Limb (tissue), 2 donors: Measurements from ENCODE around the gene ZNF672.
"Not testable (repeated sequence)": the region's sequence is repeated elsewhere in the genome, so short reads cannot be mapped to it uniquely, and the experiment has no call there.

Experiments
- DNase-seq, 2 donors: peaks; one replicate each; pipeline ENCODE4 v3.0.0-alpha.2; 2016; ENCODE audit errors: extremely low spot score in 2 of 2

ZNF672 gene

DNA sequence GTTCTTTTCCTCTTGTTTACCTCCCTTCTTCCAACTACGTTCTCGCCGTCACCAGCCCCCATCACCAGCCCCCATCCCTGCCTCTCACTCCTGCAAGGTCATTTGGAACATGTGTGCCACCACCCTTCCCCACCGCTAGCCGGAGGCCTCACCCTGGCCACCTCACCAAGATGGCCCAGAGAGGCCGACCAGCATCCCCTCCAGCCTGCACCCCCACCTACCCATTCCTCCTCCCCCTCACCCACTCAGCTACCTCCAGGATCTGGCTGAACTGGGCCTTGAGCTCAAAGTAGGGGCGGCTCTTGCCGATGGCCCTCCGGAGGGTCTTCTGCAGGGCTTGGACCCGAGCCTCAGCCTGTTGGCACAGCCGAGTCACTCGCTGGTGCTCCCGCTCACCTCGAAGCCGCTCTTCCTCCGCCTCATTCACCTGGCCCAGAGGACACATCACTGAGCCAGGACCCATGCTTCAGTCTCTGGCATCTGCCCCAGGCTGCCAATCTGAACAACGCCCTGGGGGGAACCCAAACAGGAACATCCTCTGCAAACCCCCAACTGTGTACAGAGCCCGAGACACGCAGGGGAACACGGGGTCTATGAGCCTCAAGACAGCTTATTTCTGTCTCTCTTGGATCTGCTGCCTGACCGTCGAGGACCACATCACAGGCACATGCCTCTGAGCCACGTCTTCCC lies 25.1 kb upstream of the ZNF672 start:
- DNase-seq: no peak

DNA sequence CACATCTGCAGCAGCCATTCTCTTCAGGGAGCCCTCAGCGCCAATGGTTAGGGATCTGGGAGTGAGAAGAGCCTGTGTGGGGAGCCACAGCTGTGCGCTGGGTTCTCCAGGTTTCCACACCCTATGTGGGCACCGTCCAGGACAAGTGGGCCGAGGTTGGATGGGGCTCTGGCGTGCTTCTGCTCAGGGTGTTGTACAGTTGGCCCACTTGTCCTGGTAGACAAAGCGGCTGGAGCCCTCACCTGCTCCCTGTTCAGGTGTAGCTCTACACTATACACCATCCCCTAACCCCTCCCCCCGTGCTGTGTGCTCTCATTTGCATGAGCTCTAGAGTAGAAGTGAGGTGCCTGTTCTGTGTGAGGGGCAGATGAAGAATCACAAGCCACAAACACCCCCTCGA lies 24.5 kb upstream of the ZNF672 start:
- no peak for DNase-seq

DNA sequence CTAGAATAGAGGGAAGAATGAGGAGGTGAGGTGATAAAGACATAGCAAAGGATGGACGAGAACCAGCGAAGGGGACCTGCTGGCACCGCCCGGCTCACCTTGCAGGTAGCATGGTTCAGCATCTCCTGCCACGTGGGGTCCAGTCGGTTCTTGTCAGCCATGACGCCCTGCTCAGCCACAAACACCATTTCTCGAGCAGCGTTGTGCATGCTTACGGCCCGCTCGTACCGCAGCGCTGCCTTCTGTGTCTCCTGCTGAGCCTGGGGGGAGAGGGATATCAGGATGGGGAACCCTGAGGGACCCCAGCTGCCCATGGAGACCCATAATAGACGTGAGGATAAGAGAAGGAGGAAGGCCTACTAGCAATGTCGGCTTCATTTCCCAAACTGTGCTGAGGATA lies 23.7 kb upstream of the ZNF672 start:
- DNase-seq: no peak

DNA sequence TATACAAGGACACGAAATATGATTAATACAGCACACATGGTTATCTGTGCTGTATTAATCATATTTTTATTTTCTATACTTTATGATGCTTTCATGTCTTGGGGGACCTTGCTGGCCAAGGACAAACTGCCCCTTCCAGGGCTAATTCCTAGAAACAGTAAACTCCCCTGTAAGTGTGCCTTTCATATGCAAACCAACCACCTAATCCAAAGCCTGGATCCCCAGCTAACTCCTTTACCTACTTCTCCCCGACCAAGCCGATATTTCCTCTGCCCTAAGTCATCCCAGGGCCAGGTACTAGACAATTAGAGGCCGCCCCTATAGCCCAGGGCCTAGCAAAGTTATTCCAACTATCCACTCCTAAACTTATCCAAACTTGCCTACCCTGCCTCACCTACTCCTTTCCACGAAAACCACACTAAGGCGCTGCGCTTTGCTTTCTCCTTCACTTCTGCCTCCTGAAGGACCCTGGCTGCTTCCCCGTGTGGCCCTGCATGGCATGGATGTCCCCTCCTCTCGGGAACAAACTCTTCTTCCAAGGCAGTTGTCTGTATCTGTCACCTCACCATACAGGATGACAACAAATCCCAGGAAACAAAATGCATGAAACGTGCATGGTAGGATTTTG lies 22.5 kb upstream of the ZNF672 start:
- DNase-seq: no peak

DNA sequence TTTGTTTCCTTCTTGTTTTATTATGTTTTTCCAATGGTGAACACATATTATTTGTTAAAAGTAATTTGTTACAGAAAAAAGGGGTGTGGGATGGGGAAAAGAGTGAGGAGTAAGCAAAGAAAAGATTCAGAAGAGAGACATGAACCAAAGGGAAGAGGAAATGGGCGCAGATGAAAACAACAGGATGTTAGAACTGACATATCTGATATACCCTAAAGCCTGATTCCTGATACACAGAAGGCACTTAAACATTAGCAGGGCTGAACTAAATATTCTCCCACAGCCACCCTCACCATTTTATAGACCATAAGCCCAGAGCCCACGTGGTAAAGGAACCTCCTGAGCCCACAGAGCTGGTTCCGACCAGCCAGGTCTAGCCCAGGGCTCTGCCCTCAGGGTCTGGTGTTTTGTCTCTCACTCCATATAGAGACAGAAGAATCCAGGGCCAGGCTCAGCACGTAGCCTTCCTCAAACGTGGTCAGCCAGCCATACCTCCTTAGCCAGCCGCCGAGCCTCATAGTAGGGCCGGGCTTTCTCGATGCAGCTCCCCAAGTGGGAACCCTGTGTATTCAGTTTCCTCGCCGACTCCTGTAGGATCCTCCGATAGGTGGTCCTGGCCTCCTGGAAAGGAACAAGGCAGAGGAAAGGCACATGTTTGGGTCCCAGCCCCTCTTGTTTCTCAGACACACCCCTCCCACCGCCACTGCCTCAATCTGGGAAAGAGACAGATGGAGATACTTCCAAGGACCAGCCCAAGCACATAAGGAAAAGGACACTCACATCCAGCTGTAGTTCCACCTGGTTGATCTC lies 21.8 kb upstream of the ZNF672 start:
- DNase-seq: no peak

DNA sequence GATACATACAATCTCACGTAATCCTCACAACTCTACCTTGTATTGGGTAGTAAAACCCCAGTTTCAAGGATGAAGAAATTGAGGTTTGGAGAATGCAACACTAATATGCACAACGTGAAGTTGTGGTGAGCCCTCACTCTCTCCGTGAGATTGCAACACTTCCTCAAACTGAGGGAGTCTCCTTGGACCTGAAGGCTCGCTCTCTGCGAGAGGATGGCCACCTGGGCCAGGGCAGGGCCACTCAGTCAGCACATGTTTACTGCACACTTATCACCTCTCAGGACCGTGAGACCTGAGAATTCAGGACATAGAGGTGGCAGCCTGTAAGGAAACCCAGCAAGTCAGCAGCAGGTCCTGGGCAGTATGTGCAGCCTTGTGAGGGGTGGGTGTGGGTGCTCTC lies 21.0 kb upstream of the ZNF672 start:
- no peak for DNase-seq

DNA sequence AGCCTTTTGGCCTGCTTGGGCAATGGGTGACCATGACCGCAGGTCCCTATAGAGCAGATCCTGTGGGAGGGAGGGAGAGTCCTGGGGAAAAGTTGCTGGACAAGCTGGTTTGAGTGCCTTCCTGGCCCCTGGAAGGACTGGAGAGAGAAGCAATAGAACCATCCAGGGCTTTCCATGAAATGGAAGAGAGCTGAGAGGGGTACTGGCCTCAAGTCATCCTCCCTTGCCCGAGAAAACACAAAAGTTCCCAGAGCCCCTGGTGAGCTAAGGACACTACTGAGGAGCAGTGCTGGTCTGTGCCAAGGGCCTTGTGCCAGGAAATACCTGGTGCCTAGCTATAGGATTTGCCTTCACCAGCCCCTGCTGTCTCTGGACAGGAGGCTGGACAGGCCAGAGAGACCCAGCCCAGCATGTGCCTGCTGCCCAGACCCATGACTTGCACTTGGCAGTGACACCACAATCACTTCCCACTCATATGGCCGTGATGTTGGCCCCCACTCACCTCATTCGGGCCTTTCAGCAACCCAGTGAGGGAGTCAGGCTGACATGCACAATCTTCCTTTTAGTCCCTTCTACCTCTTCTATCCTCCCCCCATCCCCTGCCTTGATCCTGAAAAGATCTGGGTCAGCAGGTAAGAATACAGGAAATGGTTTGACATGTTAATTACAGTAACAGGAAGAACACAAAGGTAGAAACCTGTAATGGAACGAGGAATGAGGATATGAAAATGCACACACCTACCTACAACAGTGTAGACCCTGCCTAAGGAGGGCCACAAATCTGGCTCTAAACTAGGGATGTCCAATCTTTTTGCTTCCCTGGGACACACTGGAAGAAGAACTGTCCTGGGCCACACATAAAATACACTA lies 19.3 kb upstream of the ZNF672 start:
- no peak for DNase-seq

DNA sequence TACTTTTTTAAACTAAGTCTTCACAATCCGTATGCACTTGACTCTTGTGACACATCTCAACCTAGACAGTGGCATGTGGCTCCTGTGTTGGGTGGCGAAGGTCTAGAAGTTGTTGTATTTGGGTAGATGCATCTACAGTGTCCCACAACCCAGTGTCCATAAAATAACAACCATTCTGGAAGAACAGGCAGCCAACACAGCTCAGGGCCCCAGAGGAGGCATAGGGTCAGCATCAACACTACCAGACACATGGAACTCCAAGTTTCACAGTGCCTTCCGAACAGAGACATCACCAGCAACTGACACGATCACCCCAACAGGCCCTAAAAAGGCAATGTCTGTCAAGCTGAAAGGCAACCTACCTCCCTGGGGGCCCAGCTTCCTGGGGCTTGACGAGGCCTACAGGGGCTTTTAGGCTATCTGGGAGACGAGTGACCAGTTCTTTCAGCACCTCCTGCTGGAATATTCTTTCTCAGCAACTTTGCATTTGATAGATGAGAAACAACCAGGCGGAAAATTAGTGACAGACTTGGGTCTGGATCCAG lies 17.9 kb upstream of the ZNF672 start:
- DNase-seq: no peak

DNA sequence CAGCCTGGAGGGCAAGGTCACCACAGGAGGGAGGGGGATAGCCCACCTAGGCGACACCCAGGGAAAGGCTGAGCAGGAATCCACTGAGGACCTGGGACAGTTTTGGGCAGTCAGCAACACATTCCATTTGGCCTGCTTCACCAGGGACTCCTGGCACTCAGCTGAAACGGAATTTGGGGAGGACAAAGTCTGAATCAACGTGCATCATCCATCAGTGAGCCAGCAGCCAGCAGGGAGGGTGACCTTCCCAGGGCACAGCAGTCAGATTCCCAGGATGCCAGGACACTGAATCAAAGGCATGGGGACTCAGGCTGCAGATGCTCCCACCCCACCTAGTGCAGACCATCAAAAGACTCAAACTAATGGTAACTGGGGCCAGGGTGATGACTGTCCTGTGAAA lies 16.9 kb upstream of the ZNF672 start:
- DNase-seq: no peak

DNA sequence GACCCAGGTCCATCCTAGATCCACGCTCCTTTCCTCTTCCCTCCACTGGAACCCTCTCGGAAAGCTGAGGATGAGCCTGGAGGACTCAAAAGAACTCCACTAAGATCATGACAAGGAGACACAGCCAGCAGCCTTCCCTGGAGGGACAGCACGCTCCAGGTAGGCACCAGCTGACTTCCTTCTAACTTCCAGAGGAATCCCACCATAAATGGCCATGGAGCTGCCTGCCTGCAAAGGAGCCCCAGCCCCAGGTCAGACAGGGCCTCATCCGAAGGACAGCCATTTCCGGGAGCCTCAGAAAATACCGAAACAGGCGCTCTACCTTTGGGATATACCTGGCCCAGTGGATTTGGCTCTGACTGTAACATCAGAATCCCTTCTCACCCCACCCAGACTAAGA lies 16.4 kb upstream of the ZNF672 start:
- no peak for DNase-seq

DNA sequence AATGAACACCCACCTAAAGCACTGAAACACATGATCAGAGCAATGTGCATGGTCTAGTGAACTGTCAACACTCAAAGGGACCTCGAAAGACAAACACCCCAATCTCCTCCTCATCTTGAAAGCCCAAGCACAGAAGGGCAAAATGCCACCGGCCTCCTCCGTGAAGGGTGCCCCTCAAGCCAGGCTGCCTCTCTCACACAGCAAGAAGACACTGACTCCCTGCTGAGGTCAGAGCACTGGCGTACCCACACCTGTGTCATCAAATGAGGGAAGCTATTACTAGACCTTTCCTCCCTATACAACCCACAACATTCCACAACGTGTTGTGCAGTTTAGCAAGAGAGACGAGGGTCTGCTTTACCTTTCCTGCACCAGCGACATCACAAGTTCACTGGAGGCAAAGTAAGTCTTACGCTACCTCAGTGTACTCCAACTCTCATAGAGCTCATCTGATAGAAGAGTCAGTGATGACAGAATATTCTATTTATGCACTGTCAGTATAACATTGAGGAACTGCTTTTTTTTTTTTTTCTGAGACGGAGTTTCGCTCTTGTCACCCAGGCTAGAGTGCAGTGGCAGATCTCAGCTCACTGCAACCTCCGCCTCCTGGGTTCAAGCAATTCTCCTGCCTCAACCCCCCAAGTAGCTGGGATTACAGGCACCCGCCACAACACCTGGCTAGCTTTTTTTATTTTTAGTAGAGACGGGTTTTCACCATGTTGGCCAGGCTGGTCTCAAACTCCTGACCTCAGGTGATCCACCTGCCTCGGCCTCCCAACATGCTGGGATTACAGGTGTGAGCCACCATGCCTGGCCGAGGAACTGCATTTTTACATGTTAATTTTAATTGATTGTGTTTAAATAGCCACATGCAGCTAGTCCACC lies 15.6 kb upstream of the ZNF672 start:
- DNase-seq: no peak

DNA sequence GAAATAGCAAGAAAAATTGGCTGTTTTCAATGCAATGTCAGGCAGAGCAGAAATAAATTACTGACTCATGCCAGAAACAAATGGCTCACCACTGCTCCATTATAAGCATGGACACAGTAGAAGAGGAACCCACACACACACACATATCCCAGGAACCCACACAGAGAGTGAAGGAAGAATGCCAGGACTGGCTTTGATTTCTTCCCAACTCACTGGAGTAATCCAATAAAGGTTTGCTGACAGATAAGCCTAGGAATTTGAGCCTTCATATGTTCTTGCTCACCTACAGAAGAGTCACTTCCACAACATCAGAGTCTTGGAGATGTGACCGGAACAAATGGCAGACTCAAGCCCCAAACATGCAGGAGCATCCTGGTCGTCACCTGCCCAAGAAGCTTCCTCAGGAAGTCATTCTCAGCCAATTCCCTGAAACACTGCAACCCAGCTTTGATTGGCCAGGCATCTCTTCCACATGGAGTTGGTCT lies 14.5 kb upstream of the ZNF672 start:
- no peak for DNase-seq

DNA sequence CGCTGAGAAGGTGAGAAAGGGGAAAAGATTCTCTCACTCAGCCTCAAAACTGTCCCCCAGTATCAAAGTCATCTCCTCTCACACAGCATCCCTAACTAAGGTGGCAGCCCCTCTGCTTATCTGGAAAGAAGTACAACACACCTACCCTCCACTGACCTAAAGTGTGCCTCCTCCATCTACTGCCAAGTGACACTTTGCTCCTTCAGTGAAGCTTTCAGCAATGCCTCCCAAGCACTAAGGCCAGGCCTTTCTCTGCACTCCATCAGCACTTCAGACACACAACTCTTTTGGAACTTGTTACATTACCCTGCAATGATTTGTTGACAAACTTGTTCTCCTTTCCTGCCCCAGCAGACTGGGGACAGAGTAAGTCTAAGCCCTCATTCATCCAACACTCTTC lies 13.7 kb upstream of the ZNF672 start:
- peak in 1 of 2 donors; percentile 13 for DNase-seq

DNA sequence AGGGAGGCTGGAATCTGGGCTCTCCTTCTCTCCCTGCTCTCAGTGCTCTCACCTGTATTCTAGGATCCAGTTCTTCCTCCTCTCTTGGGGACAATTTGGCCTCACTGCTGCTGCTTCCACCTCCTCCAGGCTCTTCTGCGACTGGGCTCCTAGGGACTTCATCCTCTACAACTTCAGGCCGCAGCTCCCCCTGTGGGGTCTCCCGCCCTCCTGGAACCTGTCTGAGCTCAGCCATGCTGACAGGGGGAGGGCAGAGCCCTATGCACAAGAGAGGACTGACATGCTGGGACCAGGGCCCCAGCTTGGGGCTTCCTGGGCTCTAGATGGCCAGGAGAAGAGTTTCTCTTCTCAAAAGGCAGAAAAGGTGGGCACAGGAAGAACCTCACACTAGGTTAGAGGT lies 13.3 kb upstream of the ZNF672 start:
- DNase-seq: peak in 1 of 2 donors; percentile 21

DNA sequence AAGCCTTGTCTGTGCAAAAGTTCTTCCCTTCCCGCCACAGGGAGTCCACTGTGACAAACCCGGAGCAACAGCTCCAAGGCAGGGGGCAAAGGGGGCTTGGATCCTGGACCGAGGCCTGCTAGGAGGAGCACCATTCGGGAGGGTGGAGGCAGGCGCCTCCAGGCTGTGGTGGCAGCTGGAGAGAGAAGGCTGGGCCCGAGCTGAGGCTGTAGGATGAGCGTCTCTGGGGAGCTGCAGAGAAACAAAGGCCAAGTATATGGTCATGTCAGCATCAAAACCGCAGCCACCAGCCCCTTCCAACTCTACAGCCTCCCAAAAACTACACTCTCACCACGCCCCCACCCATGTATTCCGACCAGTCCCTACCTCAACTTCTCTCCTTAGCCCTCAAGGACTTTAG lies 12.9 kb upstream of the ZNF672 start:
- DNase-seq: peak in 1 of 2 donors; percentile 36

DNA sequence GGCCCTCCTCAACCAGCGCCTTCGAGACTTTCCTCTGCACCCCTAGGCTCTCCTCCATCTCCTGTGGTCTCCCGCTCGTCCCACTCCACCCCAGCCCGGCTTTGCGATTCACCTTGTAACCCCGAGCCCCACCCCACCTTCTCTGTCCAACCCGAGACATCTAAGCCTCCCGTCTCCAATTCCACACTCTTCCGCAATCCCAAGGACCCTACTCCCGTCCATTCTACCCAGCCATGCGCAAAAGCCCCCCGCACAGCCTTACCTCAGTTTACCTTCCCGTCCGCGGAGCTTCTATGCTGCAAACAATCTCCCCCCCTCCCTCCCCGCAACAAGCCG lies 12.5 kb upstream of the ZNF672 start:
- DNase-seq: no peak

DNA sequence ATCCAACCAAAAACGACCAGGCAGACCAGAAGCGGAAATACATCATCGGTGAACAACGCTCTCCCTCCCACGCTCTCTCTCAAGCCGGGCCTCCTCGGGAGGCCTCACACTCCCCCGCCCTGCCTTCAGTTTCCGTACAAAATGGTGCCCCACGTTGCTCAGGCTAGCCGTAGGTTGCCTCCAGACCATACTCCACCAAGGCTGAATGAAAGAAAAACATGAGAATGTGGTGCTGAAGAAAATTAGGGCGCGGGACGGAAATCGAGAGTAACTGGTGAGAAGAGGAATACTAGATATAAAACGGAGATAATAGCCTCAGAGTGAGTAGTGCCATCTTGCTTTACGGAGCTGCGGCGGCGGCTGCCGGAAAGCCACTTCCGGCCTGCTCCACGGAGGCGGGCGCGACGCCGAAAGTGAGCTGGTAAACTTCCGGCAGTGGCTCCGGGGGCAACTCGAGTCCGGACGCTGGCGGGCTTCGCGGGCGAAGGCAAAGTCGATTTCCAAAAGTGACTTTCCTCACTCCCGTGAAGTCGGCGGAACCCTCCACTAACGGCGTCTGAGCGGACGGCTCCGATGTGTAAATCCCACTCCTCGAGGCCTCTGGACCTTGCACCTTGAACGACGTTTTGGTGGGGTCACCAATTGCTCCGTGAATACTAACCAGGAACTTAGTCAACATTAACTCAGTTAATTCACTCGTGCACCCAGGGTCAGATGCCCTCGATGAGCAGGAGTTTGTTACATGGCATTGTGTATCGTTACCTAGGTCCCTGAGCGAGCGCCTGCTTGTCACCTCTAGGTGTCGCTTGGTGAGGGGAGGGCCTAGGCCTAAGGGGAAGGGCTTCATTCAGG lies 11.9 kb upstream of the ZNF672 start, which contains the start of gene SH3BP5L:
TSS of gene SH3BP5L (minus strand) at position 7 of the 852 bp plus-strand sequence. CDS start 980 bp downstream, outside the sequence.
- DNase-seq: peak; percentile 94 to 97

DNA sequence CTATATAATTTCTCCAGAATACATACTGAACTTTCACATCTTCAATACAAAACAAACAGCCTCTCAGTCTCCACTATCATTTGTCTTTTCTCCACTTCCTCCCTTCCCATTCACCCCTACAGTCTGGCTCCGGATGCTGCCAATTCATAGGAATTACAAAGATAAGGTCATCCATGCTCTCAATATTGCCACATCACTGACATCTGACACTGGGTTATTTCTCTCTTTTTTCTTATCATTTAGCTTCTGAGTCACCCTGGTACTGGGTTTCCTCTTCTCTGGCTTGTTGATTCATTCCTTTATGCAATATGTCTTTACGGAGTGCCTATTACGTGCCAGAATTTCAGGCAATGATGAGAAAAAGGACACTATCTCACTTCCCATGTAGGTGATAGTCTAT lies 9.2 kb upstream of the ZNF672 start:
- DNase-seq: no peak

DNA sequence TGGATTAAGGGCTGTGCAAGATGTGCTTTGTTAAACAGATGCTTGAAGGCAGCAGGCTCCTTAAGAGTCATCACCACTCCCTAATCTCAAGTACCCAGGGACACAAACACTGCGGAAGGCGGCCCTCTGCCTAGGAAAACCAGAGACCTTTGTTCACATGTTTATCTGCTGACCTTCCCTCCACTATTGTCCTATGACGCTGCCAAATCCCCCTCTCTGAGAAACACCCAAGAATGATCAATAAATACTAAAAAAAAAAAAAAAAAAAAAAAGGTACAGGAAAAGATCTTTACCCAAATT lies 7.4 kb upstream of the ZNF672 start:
- DNase-seq: not testable (repeated sequence)
